PFSK-1 (cell line): ENCODE results near the gene POLR3B.

Experiments used
- FOXP2 ChIP-seq: optimal IDR thresholded peaks from 2 replicates; pipeline ENCODE3; 2011; ENCODE audit warnings: borderline replicate concordance, control low read depth, inconsistent platforms; ENCODE audit not compliant: insufficient read depth; ENCODE audit errors: extremely low read length, extremely low read depth
- POLR2AphosphoS5 ChIP-seq: IDR thresholded peaks from 2 replicates; pipeline ENCODE4 v1.6.1; 2012; ENCODE audit warnings: low read depth, mild to moderate bottlenecking, control low read depth, low read length, moderate library complexity
- REST ChIP-seq, 2 experiments: IDR thresholded peaks; 2 replicates each; pipeline versions ENCODE4 v1.6.1 to v1.8.0; 2011 to 2012; ENCODE audit warnings: low read depth in 2 of 2, low read length in 2 of 2, control low read depth in 1 of 2, inconsistent platforms in 1 of 2, mild to moderate bottlenecking in 1 of 2, moderate library complexity in 1 of 2; ENCODE audit not compliant: insufficient read depth in 1 of 2
- SIN3A ChIP-seq: IDR thresholded peaks from 2 replicates; pipeline ENCODE4 v1.6.1; 2012; ENCODE audit warnings: mild to moderate bottlenecking, low read length, moderate library complexity, borderline replicate concordance; ENCODE audit not compliant: insufficient read depth
- TAF1 ChIP-seq: IDR thresholded peaks from 2 replicates; pipeline ENCODE4 v1.6.1; 2012; ENCODE audit warnings: low read length, control low read depth, borderline replicate concordance; ENCODE audit not compliant: insufficient read depth

- no peak for TF ChIP-seq POLR2AphosphoS5
- TF ChIP-seq TAF1 = no peak
- TF ChIP-seq REST (IDR thresholded peaks at IDR 0.05; ENCODE audit: insufficient read depth in 1 of 2, low read depth in 2 of 2, low read length in 2 of 2) = no peak
- TF ChIP-seq FOXP2 = no peak
- no peak for TF ChIP-seq SIN3A
Measured at GRCh38 chr12:106327309-106327869, 30.2 kb upstream of the POLR3B start.
